Tibial artery (tissue), 4 donors: ENCODE data around the gene ZNF641.
A peak's percentile ranks its signal among the peaks of the same experiment; 100 is the strongest.

ENCODE experiments used
- DNase-seq, 2 donors: peaks; one replicate each; pipeline ENCODE4 v3.0.0-alpha.2; 2019
- H3K27ac ChIP-seq, 2 donors: fragments of 200-600 bp; sonication (generic) in 1 of 2; 1 replicate in 1 of 2; 2 replicates in 1 of 2; pipeline ENCODE4 v1.5.1; 2018 to 2019; ENCODE audit warnings: mild to moderate bottlenecking in 1 of 2
- H3K27me3 ChIP-seq, 2 donors: fragments of 200-600 bp; sonication (generic) in 1 of 2; one replicate each; pipeline versions ENCODE4 v1.5.1 to v1.6.0; 2016 to 2019
- H3K36me3 ChIP-seq, 3 donors: fragments of 200-600 bp; sonication (generic) in 2 of 3; one replicate each; pipeline ENCODE4 v1.5.1; 2016 to 2019; ENCODE audit warnings: mild to moderate bottlenecking in 2 of 3
- H3K4me1 ChIP-seq, 4 donors: fragments of 200-600 bp; sonication (generic) in 2 of 4; 1 replicate in 3 of 4; 2 replicates in 1 of 4; pipeline ENCODE4 v1.5.1; 2016 to 2019
- H3K4me3 ChIP-seq, 2 donors: fragments of 200-600 bp; sonication (generic) in 1 of 2; 1 replicate in 1 of 2; 2 replicates in 1 of 2; pipeline ENCODE4 v1.5.1; 2018 to 2019; ENCODE audit warnings: mild to moderate bottlenecking in 2 of 2
- H3K9me3 ChIP-seq, 3 donors: fragments of 200-600 bp; sonication (generic) in 1 of 3; one replicate each; pipeline ENCODE4 v1.5.1; 2016 to 2019
- CTCF ChIP-seq, 2 experiments: fragments of 200-600 bp in 1 of 2; fragments of 450-650 bp in 1 of 2; IDR thresholded peaks; one replicate each; pipeline ENCODE4 v1.5.1; 2017 to 2019; ENCODE audit warnings: antibody characterized with exemption in 2 of 2, mild to moderate bottlenecking in 1 of 2, moderate library complexity in 1 of 2
- intact Hi-C: fragments of 100-400 bp; cut with DNase I; formaldehyde crosslinking; loops from one replicate; pipeline ENCODE4 v1.15.0; 2023; ENCODE audit warnings: low total_unique reads

Gene ZNF641

GRCh38 chr12:48361664-48362339, 11.1 kb upstream of the ZNF641 start:
- H3K9me3 ChIP-seq: no peaks in the 10 kb centered on the region
- intact Hi-C loops: no loop called here
- peaks cover 0 to 10% (median 8%) of the 10 kb centered on the region in 3 donors for H3K36me3 ChIP-seq
- H3K27ac ChIP-seq: no peak overlapping the region
- TF ChIP-seq CTCF (IDR thresholded peaks at IDR 0.05): no peak
- no peak overlapping the region for H3K4me3 ChIP-seq
- H3K27me3 ChIP-seq: no peaks in the 10 kb centered on the region
- H3K4me1 ChIP-seq: no peaks in the 10 kb centered on the region
- no peak for DNase-seq

- H3K27ac ChIP-seq: no peak overlapping the region
- H3K9me3 ChIP-seq: no peaks in the 10 kb centered on the region
- no peaks in the 10 kb centered on the region for H3K4me1 ChIP-seq
- intact Hi-C loops: no loop called here
- no peaks in the 10 kb centered on the region for H3K27me3 ChIP-seq
- no peak overlapping the region for H3K4me3 ChIP-seq
- no peak for DNase-seq
- TF ChIP-seq CTCF (IDR thresholded peaks at IDR 0.05): no peak
- H3K36me3 ChIP-seq: peaks cover 0 to 10% (median 8%) of the 10 kb centered on the region in 3 donors
These were observed 8.3 kb upstream of the ZNF641 start for GRCh38 chr12:48358937-48359513.

GRCh38 chr12:48356041-48356768, 5.5 kb upstream of the ZNF641 start:
- no peaks in the 10 kb centered on the region for H3K27me3 ChIP-seq
- DNase-seq: no peak
- no peaks in the 10 kb centered on the region for H3K9me3 ChIP-seq
- no peak overlapping the region for H3K4me3 ChIP-seq
- no peak overlapping the region for H3K27ac ChIP-seq
- intact Hi-C loops: no loop called here
- TF ChIP-seq CTCF (IDR thresholded peaks at IDR 0.05): no peak
- H3K4me1 ChIP-seq: peaks cover 0 to 15% (median 8%) of the 10 kb centered on the region in 4 donors
- peaks cover 0 to 7% (median 3%) of the 10 kb centered on the region in 3 donors for H3K36me3 ChIP-seq

- no peaks in the 10 kb centered on the region for H3K27me3 ChIP-seq
- H3K4me3 ChIP-seq: peak overlapping the region in 1 of 2 donors; percentile 85
- no peak for DNase-seq
- H3K36me3 ChIP-seq: peaks cover 3 to 10% (median 4%) of the 10 kb centered on the region in 3 donors
- intact Hi-C loops: no loop called here
- peaks cover 0 to 29% (median 21%) of the 10 kb centered on the region in 4 donors for H3K4me1 ChIP-seq
- no peaks in the 10 kb centered on the region for H3K9me3 ChIP-seq
- H3K27ac ChIP-seq: peak overlapping the region in 1 of 2 donors; percentile 94
- no peak for TF ChIP-seq CTCF (IDR thresholded peaks at IDR 0.05)
These were observed 1.5 kb upstream of the ZNF641 start for GRCh38 chr12:48352157-48352760.

GRCh38 chr12:48351022-48351708, 446 bp upstream of the ZNF641 start:
- H3K4me1 ChIP-seq: peaks cover 0 to 29% (median 21%) of the 10 kb centered on the region in 4 donors
- H3K9me3 ChIP-seq: no peaks in the 10 kb centered on the region
- H3K27me3 ChIP-seq: no peaks in the 10 kb centered on the region
- peaks cover 14 to 21% (median 15%) of the 10 kb centered on the region in 3 donors for H3K36me3 ChIP-seq
- intact Hi-C loops: no loop called here
- peak overlapping the region; percentile 94 to 99 for H3K27ac ChIP-seq
- peak; percentile 77 to 89 for DNase-seq
- H3K4me3 ChIP-seq: peak overlapping the region; percentile 63 to 85
- TF ChIP-seq CTCF (IDR thresholded peaks at IDR 0.05): no peak
